Measurements from ENCODE around the gene NPR1. TPM values are rescaled to one million over a fixed set of nuclear protein-coding genes. Genes with fewer than 3 reads are reported as not detected.
A peak's percentile ranks its signal among the peaks of the same experiment; 100 is the strongest.
"Not testable (repeated sequence)": the region's sequence is repeated elsewhere in the genome, so short reads cannot be mapped to it uniquely, and the experiment has no call there.

The NPR1 gene
- total and polyA plus RNA-seq, 2 of the 13 experiments (the other 11 are each of a cell fraction or from before 2014, with no cell fraction given) = not detected

GRCh38 chr1:153711026-153711425, 32.5 kb downstream of the NPR1 start (continued):
- TF ChIP-seq, protein P1, sequence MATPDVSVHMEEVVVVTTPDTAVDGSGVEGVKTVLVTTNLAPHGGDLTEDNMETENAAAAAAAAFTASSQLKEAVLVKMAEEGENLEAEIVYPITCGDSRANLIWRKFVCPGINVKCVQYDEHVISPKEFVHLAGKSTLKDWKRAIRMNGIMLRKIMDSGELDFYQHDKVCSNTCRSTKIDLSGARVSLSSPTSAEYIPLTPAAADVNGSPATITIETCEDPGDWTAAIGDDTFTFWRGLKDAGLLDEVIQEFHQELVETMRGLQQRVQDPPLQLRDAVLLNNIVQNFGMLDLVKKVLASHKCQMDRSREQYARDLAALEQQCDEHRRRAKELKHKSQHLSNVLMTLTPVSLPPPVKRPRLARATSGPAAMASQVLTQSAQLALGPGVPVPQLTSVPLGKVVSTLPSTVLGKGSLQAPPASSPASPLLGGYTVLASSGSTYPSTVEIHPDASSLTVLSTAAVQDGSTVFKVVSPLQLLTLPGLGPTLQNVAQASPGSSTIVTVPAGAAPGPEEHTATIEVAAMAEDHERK (CRISPR knock-in tag; IDR thresholded peaks at IDR 0.05; ENCODE audit: low read depth) = no peak
- TF ChIP-seq TBX2 (CRISPR knock-in tag; IDR thresholded peaks at IDR 0.05; ENCODE audit: borderline replicate concordance) (no peak), CAMTA2 (CRISPR knock-in tag; IDR thresholded peaks at IDR 0.05; ENCODE audit: borderline replicate concordance) (no peak)

- H3K36me3 ChIP-seq (replicated peaks in 1 of 2; ENCODE audit: control insufficient read depth in 1 of 2, insufficient read depth in 2 of 2, low read length in 2 of 2); H3K4me2 ChIP-seq (ENCODE audit: low read depth, low read length); H3K27me3 ChIP-seq (ENCODE audit: control insufficient read depth in 1 of 2, insufficient read depth in 2 of 2, low read length in 2 of 2); intact Hi-C loops (cut with micrococcal nuclease; ENCODE audit: unreplicated experiment); H3K4me1 ChIP-seq (ENCODE audit: insufficient read depth, low read length); BruUV-seq (replicated peaks); H3K9me3 ChIP-seq (ENCODE audit: low read length); ATAC-seq; H3K27ac ChIP-seq (ENCODE audit: extremely low read length, insufficient read depth, low read length); H4K20me1 ChIP-seq (ENCODE audit: insufficient read depth, low read length); FAIRE-seq; DNase-seq (ENCODE audit: low spot score); CTCF ChIA-PET (ENCODE audit: low intra/inter-chr PET ratio, low total read pairs); H3K4me3 ChIP-seq (replicated peaks in 1 of 3; ENCODE audit: insufficient read depth in 1 of 3, low read depth in 2 of 3, low read length in 3 of 3); H3K9ac ChIP-seq (ENCODE audit: insufficient read depth, low read depth, low read length); POLR2A ChIA-PET; H3K79me2 ChIP-seq (ENCODE audit: insufficient read depth, low read length); in situ Hi-C loops (cut with HindIII; ENCODE audit: extremely low pct_ligation_motif_present, low pct_unique_long_range_greater_than_20kb); H2AFZ ChIP-seq (ENCODE audit: low read length): not testable (repeated sequence)
- WGBS (ENCODE audit: low lambda C conversion rate) = 13% methylated on average over 5 of the region's 5 CpGs
- TF ChIP-seq ZNF7 (CRISPR knock-in tag; IDR thresholded peaks at IDR 0.05) = peak; percentile 94
- TF ChIP-seq, protein P2, sequence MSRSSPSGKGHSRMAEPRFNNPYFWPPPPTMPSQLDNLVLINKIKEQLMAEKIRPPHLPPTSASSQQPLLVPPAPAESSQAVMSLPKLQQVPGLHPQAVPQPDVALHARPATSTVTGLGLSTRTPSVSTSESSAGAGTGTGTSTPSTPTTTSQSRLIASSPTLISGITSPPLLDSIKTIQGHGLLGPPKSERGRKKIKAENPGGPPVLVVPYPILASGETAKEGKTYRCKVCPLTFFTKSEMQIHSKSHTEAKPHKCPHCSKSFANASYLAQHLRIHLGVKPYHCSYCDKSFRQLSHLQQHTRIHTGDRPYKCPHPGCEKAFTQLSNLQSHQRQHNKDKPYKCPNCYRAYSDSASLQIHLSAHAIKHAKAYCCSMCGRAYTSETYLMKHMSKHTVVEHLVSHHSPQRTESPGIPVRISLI (CRISPR knock-in tag; IDR thresholded peaks at IDR 0.05; ENCODE audit: borderline replicate concordance) = peak; percentile 31; the same call in 1 of the 2 replicates
Observed at GRCh38 chr1:153716211-153716610, 37.7 kb downstream of the NPR1 start.

All from HepG2 (cell line).